ENCODE results near the gene HIP1R. TPM values are rescaled to one million over a fixed set of nuclear protein-coding genes. Genes with fewer than 3 reads are reported as not detected.
A peak's percentile ranks its signal among the peaks of the same experiment; 100 is the strongest.
"Not testable (repeated sequence)": the region's sequence is repeated elsewhere in the genome, so short reads cannot be mapped to it uniquely, and the experiment has no call there.

Gene HIP1R
- total RNA-seq, 1 donor from 2014 or later, result 86.5 TPM

DNA sequence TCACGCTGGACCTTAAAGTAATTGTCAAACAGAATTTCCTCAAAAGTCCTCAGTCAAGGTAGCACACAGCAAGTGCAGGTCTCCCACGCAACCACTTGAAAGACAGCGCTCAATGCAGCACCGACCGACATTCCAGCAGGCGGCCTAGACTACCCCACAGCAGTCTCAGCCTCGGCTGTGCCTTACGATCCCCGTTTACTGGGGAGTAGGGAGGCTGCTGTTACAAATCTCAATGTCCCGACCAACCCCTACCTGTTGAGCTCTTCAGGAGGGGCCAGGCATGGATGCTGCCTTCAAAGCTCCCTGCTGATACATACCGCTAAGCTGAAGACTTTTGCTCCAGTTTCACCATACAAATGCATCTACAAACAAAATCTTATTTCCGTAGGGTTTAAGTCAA is 38.8 kb downstream of the HIP1R start:
- H3K4me3 ChIP-seq (ENCODE audit: low read depth, low read length), result no peak overlapping the region
- no peak for DNase-seq (ENCODE audit: low read depth)
- H3K27me3 ChIP-seq (ENCODE audit: control insufficient read depth, insufficient read depth, low read length), result no peaks in the 10 kb centered on the region
- TF ChIP-seq, protein P1, sequence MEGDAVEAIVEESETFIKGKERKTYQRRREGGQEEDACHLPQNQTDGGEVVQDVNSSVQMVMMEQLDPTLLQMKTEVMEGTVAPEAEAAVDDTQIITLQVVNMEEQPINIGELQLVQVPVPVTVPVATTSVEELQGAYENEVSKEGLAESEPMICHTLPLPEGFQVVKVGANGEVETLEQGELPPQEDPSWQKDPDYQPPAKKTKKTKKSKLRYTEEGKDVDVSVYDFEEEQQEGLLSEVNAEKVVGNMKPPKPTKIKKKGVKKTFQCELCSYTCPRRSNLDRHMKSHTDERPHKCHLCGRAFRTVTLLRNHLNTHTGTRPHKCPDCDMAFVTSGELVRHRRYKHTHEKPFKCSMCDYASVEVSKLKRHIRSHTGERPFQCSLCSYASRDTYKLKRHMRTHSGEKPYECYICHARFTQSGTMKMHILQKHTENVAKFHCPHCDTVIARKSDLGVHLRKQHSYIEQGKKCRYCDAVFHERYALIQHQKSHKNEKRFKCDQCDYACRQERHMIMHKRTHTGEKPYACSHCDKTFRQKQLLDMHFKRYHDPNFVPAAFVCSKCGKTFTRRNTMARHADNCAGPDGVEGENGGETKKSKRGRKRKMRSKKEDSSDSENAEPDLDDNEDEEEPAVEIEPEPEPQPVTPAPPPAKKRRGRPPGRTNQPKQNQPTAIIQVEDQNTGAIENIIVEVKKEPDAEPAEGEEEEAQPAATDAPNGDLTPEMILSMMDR (IDR thresholded peaks at IDR 0.05; ENCODE audit: insufficient read depth, low read length, poor library complexity, severe bottlenecking), result peak; percentile 3
- H3K36me3 ChIP-seq (ENCODE audit: control insufficient read depth, insufficient read depth, low read length), result no peaks in the 10 kb centered on the region

DNA sequence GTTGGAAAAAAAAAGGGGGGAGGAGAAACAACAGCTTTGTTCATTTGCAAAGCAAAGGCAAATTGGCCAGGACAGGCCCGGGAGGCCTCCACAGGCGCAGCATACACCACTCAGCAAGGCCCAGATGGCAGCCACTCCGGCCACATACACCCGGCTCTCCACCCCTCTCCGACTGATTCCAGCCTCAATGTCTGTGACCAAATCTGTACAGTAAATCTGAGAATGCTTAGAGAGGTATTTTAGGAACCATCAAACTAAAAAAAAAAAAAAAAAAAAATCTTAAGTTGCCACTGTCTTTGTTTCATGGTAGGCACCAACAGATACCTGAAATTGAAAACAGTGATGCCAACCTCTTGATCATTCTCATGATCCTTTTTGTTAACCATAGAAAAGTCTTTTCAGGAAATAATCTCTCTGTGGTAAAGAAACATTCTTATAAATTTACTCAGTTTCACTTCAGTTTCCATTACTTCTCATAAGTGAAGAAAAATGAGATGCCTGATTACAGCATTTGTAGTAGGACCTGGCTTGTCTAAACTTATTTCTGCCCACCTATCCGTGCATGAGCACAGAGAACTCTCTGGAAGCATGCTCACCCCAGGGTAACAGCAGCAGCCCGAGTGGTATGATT is 40.4 kb downstream of the HIP1R start:
- DNase-seq (ENCODE audit: low read depth), result no peak
- Histone ChIP-seq H3K27me3 (ENCODE audit: control insufficient read depth, insufficient read depth, low read length) (no peaks in the 10 kb centered on the region), H3K4me3 (ENCODE audit: low read depth, low read length) (no peak overlapping the region), H3K36me3 (ENCODE audit: control insufficient read depth, insufficient read depth, low read length) (no peaks in the 10 kb centered on the region)
- TF ChIP-seq, protein P1 (IDR thresholded peaks at IDR 0.05; ENCODE audit: insufficient read depth, low read length, poor library complexity, severe bottlenecking), result no peak

DNA sequence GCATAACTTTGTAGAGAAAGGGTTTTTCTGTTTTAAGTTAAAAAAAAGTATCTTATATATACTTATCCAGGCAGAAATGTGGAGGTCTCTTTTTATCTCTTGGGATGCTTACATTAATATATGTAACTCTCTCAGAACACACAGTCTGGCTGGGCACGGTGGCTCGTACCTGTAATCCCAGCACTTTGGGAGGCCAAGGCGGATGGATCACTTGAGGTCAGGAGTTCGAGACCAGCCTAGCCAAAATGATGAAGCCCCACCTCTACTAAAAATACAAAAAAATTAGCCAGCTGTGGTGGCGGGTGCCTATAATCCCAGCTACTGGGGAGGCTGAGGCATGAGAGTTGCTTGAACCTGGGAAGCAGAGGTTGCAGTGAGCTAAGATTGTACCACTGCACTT is 41.0 kb downstream of the HIP1R start:
- not testable (repeated sequence) for H3K27me3 ChIP-seq (ENCODE audit: control insufficient read depth, insufficient read depth, low read length); H3K4me3 ChIP-seq (ENCODE audit: low read depth, low read length)

DNA sequence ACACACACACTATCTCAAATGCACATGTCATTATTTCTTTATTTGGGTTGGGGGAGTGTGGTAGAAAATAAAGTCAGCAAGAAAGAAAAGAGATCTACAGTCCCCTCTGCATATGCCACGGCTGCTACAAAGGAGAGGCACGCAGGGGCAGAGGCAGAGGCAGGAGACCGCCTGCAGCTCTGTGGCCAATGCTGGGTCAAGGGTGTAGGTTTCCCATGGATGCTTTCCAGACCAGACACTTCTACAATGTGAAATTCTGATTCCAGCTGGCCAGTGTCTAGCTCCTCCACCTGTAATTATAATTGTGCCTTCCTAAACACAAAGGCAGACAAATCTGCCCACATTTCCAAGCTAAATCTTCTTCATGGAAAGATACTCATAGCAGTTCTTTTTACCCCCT is 41.5 kb downstream of the HIP1R start:
- DNase-seq (ENCODE audit: low read depth), result no peak
- no peak overlapping the region for H3K4me3 ChIP-seq (ENCODE audit: low read depth, low read length)
- no peaks in the 10 kb centered on the region for H3K36me3 ChIP-seq (ENCODE audit: control insufficient read depth, insufficient read depth, low read length)
- H3K27me3 ChIP-seq (ENCODE audit: control insufficient read depth, insufficient read depth, low read length), result no peaks in the 10 kb centered on the region
- TF ChIP-seq, protein P1 (IDR thresholded peaks at IDR 0.05; ENCODE audit: insufficient read depth, low read length, poor library complexity, severe bottlenecking), result no peak

More for the DNA sequence above, 41.0 kb downstream of the HIP1R start:
- DNase-seq (ENCODE audit: low read depth); H3K36me3 ChIP-seq (ENCODE audit: control insufficient read depth, insufficient read depth, low read length): not testable (repeated sequence)

DNA sequence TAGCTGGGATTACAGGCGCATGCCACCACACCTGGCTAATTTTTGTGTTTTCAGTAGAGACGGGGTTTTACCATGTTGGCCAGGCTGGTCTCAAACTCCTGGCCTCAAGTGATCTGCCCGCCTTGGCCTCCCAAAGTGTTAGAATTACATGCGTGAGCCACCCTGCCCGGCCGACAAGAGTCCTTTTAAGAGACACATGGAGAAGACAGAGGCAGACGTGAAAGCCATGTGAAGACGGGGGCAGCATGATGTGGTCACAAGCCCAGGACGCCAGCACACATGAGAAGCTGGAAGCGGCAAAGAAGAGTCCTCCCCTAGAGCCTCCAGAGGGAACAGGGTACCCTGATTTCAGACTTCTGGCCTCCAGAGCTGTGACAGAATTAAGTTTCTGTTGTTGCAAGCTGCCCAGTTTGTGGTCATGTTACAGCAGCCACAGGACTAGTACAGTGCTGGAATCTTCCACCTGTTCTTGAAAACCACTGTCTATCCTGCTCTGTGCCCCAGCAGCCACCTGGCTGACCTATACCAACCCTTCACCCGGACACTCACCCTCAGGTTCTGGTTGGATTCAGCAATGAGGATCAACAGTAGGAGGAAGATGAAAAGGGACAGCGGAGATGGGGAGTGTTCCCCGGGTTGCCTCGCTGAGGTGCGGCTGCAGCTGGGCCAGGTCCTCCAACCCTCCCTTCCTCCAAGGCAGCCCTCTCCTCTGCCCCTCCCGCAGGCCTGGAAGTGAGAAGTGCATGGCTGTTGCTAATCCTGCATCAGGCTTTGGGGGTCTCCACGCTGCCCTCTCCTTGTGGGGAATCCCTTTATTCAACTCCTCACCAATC is 43.7 kb downstream of the HIP1R start:
- DNase-seq (ENCODE audit: low read depth), result no peak

DNA sequence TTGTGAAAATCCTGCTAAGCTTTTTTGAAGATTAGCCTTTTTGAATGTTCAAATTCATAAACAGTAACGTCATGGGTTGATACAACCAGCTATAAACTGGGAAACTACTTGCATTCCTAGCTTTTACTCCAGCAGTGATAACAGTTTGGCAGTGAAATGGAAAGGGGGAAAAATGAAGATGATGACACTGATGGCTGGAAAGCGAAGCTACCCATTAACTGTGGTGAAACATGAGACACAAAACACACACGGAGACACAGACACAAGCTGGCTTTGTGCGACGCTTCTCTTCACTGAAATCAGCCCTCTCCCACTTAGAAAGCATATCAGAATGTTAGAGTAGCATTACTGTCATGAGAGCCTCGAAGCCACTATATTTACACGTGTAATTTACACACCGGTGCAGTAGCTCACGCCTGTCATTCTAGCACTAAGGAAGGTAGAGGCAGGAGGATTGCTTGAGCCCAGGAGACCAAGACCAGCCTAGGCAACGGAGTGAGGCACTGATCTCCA is 45.0 kb downstream of the HIP1R start:
- Histone ChIP-seq H3K4me3 (ENCODE audit: low read depth, low read length) (no peak overlapping the region), H3K36me3 (ENCODE audit: control insufficient read depth, insufficient read depth, low read length) (no peaks in the 10 kb centered on the region), H3K27me3 (ENCODE audit: control insufficient read depth, insufficient read depth, low read length) (no peaks in the 10 kb centered on the region)
- DNase-seq (ENCODE audit: low read depth), result no peak
- TF ChIP-seq, protein P1 (IDR thresholded peaks at IDR 0.05; ENCODE audit: insufficient read depth, low read length, poor library complexity, severe bottlenecking), result no peak

More for the DNA sequence above, 43.7 kb downstream of the HIP1R start:
- no peaks in the 10 kb centered on the region for H3K36me3 ChIP-seq (ENCODE audit: control insufficient read depth, insufficient read depth, low read length)
- no peak overlapping the region for H3K4me3 ChIP-seq (ENCODE audit: low read depth, low read length)
- TF ChIP-seq, protein P1 (IDR thresholded peaks at IDR 0.05; ENCODE audit: insufficient read depth, low read length, poor library complexity, severe bottlenecking), result no peak
- no peaks in the 10 kb centered on the region for H3K27me3 ChIP-seq (ENCODE audit: control insufficient read depth, insufficient read depth, low read length)
